Upper lobe of right lung (tissue), 1 donor: ENCODE measurements around the gene MLLT6. TPM values are rescaled to one million over a fixed set of nuclear protein-coding genes. Genes with fewer than 3 reads are reported as not detected.

ENCODE experiments used
- ATAC-seq: fragments of 200-7000 bp; cut with Tn5 transposase; one replicate; pipeline ENCODE4 v1.9.1; 2020; ENCODE audit warnings: mild to moderate bottlenecking, moderate library complexity
- DNase-seq: peaks from one replicate; pipeline ENCODE4 v3.0.0-alpha.2; 2020
- H3K27ac ChIP-seq: fragments of 200-600 bp; one replicate; pipeline ENCODE4 v1.8.0; 2022
- H3K27me3 ChIP-seq: fragments of 200-600 bp; one replicate; pipeline ENCODE4 v1.8.0; 2022; ENCODE audit warnings: mild to moderate bottlenecking
- H3K36me3 ChIP-seq: fragments of 200-600 bp; one replicate; pipeline ENCODE4 v1.8.0; 2022
- H3K4me1 ChIP-seq: fragments of 200-600 bp; one replicate; pipeline ENCODE4 v1.8.0; 2022
- H3K4me3 ChIP-seq: fragments of 200-600 bp; one replicate; pipeline ENCODE4 v1.8.0; 2022; ENCODE audit warnings: mild to moderate bottlenecking
- H3K9me3 ChIP-seq: fragments of 200-600 bp; one replicate; pipeline ENCODE4 v1.8.0; 2022
- CTCF ChIP-seq: fragments of 200-600 bp; IDR thresholded peaks from one replicate; pipeline ENCODE4 v1.8.0; 2022; ENCODE audit warnings: antibody characterized with exemption
- intact Hi-C: fragments of 100-400 bp; cut with DNase I; formaldehyde crosslinking; loops from one replicate; pipeline ENCODE4 v1.11.0; 2022
- total RNA-seq: library from RNA; stranded (reverse); fragmentation: NEBNext Ultra II Directional; extraction: Animal tissue kit (Norgen Biotek cat#: 25700); gene quantifications from one replicate; pipeline ENCODE4 v1.2.1, GENCODE V29; 2021
- donor health status: DM: no; HTN: yes; CAD: no; lungs with severe emphysema.

MLLT6 gene
- total RNA-seq, 1 donor from 2014 or later, result 133 TPM

- peaks cover 5% of the 10 kb centered on the region for H3K4me1 ChIP-seq
- ATAC-seq, result no peak
- TF ChIP-seq CTCF, result no peak
- DNase-seq, result no peak
- intact Hi-C loops, result no loop called here
- H3K9me3 ChIP-seq, result no peaks in the 10 kb centered on the region
- H3K27me3 ChIP-seq, result no peaks in the 10 kb centered on the region
- peaks cover 79% of the 10 kb centered on the region for H3K36me3 ChIP-seq
- H3K4me3 ChIP-seq, result no peak overlapping the region
- no peak overlapping the region for H3K27ac ChIP-seq
These were observed 7.5 kb downstream of the MLLT6 start for GRCh38 chr17:38712593-38712992.

- Histone ChIP-seq H3K4me1 (no peaks in the 10 kb centered on the region), H3K27ac (no peak overlapping the region), H3K4me3 (no peak overlapping the region), H3K9me3 (no peaks in the 10 kb centered on the region), H3K36me3 (peaks cover 87% of the 10 kb centered on the region), H3K27me3 (no peaks in the 10 kb centered on the region)
- ATAC-seq (no peak), DNase-seq (no peak)
- TF ChIP-seq CTCF, result no peak
- intact Hi-C loops, result no loop called here
These were observed 8.5 kb downstream of the MLLT6 start for GRCh38 chr17:38713456-38714075.

GRCh38 chr17:38715216-38715943 lies 10.3 kb downstream of the MLLT6 start:
- intact Hi-C loops, result no loop called here
- DNase-seq (no peak), ATAC-seq (no peak)
- Histone ChIP-seq H3K9me3 (no peaks in the 10 kb centered on the region), H3K4me3 (no peak overlapping the region), H3K36me3 (peaks cover 84% of the 10 kb centered on the region), H3K27ac (no peak overlapping the region), H3K27me3 (no peaks in the 10 kb centered on the region), H3K4me1 (no peaks in the 10 kb centered on the region)
- no peak for TF ChIP-seq CTCF

- H3K9me3 ChIP-seq, result no peaks in the 10 kb centered on the region
- no peak overlapping the region for H3K4me3 ChIP-seq
- TF ChIP-seq CTCF, result no peak
- no peaks in the 10 kb centered on the region for H3K27me3 ChIP-seq
- no peak overlapping the region for H3K27ac ChIP-seq
- intact Hi-C loops, result no loop called here
- no peak for DNase-seq
- no peak for ATAC-seq
- H3K36me3 ChIP-seq, result peaks cover 92% of the 10 kb centered on the region
- H3K4me1 ChIP-seq, result no peaks in the 10 kb centered on the region
These were observed 11.4 kb downstream of the MLLT6 start for GRCh38 chr17:38716368-38717005.

- DNase-seq, result no peak
- H3K9me3 ChIP-seq, result no peaks in the 10 kb centered on the region
- no peak for TF ChIP-seq CTCF
- H3K4me1 ChIP-seq, result no peaks in the 10 kb centered on the region
- no peaks in the 10 kb centered on the region for H3K27me3 ChIP-seq
- no peak for ATAC-seq
- no peak overlapping the region for H3K27ac ChIP-seq
- H3K4me3 ChIP-seq, result no peak overlapping the region
- intact Hi-C loops, result no loop called here
- peaks cover 92% of the 10 kb centered on the region for H3K36me3 ChIP-seq
These were observed 12.2 kb downstream of the MLLT6 start for GRCh38 chr17:38717139-38717745.
